NCI-H1105 (cell line): ENCODE measurements around the gene DDIAS.
A peak's percentile ranks its signal among the peaks of the same experiment; 100 is the strongest.
"Not testable (repeated sequence)": the region's sequence is repeated elsewhere in the genome, so short reads cannot be mapped to it uniquely, and the experiment has no call there.

Experiments
- DNase-seq: peaks from one replicate; lab custom pipeline; 2025; lab: John Stamatoyannopoulos, UW

The DDIAS gene

DNA sequence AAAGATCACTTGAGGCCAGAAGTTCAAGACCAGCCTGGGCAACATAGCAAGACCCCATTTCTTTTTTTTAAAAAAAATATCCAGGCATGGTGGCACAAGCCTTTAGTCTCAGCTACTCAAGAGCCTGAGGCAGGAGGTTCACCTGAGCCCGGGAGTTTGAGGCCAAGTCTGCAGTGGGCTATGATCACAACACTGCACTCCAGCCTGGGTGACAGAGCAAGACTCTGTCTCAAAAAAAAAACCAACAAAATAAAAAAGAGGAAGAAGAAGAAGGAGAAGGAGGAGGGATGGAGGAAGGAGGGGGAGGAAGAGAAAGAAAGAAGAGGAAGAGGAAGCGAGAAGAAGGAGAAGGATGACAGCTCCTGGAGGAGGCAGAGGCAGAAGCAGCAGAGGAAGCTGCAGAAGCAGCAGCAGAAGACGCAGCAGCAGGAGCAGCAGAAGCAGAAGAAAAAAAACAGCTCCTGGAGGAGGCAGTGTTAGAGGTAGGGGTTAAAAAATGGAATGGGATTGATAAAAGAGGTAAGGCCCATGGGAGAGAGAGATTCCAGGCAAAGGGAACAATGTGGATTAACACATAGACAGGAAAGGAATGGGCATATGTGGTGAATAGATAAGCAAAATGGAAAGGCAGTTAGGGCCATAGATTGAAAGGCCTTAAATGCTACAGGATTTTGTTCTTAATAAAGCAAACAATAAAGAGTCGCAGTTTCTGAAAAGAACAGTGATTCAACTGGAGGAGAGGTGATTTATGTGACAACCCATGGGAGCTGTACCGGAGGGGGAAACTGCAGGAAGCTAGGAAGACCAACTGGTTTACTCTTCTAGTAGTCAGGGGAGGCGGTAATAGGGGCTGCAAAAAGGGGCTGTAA is 12.2 kb upstream of the DDIAS start:
- no peak for DNase-seq

DNA sequence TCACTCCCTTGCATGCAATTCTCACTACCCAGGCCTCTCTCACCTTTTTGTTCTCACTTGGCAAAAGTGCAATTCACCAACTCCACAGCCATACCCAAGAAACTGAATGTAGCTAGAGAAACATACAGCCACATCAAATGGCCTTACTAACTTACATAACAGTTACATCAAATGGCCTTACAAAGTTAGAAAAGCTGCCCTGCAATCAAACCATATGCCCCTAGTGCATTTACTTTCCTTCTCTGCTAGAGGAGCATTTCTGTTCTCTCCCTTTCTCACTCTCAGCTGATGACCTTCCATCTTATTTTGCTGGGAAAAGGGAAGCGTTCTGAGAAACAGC is 11.6 kb upstream of the DDIAS start:
- DNase-seq: no peak

DNA sequence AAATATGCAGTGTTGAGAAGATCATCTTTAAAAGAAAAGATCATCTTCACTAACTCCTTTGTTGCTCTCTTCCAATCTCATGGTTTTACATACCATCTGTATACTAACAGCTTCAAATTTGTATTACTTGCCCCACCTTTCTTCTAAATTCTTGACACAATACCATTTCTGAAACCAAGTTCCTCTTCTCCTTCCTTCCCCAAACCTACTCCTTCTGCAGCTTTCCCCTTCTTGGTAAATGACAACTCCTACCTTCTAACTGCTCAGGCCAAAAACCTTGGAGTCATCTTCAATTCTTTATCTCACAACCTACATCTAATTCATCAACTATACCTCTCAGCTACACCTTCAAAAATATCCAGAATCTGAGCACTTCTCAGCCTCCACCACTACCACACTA is 10.6 kb upstream of the DDIAS start:
- no peak for DNase-seq

DNA sequence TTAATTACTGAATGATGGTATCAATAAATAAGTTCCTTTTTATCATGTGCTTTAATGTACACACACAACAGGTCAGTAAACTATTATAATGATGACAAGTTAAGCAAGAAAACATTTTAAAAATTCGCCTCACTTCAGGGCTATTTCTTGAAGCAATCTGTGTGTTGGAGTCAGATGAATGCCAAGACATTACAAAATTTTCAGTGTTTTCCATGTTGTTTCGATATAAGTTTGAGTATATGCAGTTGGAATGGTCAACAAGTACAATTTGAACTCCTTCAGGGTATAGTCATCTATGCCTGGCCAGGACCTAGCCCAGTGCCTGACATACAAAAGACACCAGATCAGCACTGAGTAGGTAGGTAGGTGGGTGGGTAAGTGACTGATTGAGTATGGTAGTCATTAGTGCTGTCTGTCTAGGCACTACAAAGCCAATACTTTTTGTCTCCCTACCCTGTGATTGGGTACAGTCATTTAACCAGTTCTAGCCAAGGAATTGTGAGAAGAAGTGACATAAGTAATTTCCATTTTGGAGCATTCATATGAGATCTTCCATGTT is 8.8 kb upstream of the DDIAS start:
- DNase-seq: no peak

DNA sequence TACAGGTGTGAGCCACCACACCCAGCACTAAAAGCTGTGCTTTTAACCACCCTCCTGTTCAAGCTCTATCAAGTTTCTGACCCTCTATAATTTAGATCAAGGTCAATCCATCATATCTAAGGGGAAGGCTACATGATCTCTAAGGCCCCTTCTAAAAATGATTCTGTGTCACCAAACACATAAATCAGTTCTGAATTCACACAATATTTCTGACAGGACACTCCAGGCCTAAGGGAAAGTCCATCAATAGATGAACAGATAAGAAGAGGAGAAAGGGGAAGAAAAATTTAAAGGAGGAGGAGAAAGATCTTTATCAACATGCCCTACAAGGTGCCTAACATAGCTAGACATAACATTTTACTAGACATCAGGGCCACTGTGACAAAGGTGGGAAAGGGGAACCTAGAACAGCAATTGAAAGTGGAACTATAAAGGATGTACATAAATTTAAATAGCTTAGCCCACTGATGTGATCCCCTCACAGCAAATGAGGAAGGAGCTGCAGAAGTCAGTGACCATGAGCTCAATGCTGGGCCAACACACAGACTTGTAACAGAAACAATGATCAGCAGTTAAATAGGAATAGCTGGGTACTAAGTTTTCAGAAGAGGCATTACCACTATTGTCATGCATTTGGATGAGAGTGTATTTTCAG is 6.0 kb upstream of the DDIAS start:
- DNase-seq: no peak

DNA sequence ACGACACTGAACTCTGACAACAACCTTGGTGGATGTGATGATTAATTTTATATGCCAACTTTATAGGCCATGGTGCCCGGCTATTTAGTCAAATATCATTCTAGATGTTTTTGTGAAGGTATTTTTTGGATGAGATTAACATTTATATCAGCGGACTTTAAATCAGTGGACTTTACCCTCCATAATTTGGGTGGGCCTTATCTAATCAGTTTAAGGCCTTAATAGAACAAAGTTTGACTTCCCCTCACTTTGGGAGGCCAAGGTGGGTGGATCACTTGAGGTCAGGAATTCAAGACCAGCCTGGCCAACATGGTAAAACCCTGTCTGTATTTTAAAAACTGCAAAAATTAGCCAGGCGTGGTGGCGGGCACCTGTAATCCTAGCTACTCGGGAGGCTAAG is 5.4 kb upstream of the DDIAS start:
- DNase-seq: no peak

DNA sequence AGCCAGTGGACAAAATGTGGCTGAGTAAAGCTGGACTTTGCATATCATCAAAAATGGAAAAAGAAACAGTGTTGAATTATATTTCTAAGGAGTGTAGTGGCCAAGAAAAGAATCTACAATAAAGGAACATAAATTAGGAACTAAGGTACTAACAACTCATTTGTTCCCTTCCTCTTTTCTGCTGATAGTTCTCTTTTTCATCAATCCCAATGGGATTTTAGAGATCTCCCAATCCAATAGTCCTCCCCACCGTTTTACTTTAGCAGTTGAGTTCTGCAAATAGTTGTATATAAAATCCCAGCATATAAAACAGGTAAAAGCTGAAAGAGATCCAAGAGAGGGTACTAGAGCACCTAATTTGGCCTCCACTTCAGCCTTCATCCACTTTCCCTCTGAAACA is 3.3 kb upstream of the DDIAS start:
- DNase-seq: no peak

DNA sequence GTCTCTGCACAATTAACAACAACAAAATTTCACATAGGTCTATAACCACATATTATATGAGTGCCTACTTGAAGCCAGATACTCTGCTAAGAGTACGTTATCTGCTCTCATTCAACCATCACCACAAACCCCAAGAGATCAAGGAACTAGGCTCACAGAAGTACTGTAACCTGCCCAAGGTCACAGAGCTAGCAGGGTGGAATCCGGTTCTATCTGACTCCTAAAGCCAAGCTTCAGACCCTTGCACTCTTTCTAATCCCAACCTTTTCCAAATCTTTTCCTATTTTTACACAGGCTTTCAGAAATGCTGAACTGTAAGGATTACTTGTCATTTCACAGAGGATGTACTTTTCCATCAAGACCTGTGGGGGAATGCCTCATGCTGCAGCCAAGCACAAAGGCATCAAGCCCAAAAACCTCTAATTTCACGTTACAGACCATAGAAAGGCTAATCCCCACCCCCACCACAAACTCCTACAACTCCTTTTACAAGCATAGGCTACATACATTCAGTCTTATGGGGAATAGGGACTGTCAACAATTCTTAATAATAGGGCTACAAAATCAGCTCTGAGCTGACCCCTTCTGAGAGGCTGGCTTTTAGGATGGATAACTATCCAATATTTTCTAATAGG is 2.2 kb upstream of the DDIAS start:
- no peak for DNase-seq

DNA sequence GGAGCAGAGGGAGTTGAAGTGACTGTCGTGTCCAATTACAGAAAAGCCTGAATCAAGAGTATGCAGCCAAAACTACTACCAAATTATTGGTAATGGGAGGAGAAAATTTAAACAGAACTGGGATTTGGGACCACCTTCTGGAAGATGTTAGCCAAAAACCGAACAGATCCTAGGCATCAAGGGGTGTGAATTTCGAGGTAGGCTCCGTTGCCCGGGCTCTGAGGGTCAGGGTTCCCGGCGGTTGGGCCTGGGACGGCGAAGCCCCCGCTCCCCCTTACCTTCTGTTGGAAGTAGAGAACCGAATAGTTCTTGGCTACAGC is 1.6 kb upstream of the DDIAS start:
- no peak for DNase-seq

DNA sequence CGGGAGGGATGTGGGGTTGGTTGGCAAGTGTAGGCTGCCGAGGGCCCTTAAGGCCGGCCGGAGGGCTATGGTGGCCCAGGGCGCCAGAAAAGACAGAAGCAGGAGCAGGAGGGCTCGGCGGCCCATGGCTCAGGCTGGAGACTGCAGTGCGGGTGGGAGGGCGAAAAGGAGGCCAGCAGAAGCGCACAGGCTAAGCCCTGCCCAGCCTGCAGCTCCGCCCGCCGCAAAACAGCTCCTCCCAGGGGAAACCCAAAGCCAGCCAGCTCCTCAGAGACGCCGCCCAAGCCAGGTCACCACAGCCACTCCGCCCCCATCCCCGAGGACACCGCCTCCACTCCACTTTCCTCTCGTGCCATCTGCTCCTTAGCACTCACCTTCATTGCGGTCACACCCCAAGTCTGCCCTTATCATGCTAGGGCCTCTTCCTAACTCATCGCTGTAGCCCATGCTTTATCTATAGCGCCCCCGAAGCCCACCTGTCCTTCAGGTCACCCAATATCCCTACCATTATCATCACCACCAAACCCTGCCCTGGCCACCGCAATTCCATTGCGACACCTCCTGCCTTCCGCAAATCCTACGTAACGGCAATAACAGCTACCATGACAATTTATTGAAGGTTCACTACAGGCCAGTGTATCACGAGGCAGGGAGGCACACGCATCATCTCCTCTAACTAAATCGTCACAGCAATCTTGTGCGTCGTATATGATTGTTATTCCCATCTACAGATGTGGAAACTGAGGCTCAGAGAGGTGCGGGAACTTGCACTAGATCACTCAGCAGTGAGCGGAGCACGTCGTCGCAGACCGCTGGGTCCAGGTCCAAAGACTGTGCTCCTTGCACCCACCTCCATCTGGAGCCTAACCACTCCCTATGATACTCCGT is 1.0 kb upstream of the DDIAS start, which contains the start of gene PRCP:
Gene PRCP, minus strand, starts transcription at position 154 of the 888 bp plus-strand sequence. Its CDS starts 28 bp downstream, at position 126.
- peak; percentile 93 for DNase-seq

DNA sequence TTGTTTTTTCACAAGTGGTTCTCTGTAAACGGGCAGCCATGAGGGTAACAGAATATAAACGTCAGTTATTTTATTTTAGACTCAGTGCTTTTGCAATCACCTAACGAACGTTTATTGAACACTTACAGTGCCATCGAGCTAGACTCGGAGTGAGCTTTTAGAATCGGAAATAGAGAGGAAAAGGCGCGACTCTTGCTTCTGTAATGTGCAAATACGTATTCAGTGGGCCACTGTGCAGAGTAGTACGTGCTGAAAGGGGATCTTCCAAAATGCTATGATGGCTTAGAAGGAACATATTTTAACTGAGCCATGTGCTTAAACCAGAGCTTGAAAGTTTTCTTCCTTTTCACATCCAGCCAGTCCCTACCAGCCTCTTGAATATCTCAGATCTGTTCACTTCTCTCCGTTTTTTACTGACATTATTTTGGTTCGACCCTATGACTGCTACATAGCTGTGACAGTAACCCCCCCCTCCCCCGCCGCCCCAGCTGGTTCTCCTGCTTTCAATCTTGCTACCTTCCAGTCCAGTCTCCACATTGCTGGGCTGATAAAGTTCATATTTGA is 468 bp downstream of the DDIAS start:
- DNase-seq: no peak

DNA sequence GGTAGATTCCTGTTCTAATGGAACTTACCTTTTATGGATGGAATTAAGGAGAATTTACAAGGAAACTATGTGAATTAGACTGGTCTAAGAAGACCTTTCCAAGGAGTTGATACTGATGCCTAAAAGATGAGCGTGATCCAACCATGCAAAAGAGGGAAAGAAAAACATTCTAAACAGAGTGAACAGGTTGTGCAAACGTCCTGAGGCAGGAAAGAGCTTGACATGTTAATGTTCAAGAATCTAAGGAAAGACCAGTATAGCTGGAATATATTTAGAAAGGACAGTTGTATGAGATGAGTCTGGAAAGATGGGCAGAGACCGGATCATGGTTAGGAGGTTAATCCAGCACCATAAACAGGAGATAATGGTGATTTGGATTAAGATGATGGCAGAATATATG is 1.3 kb downstream of the DDIAS start:
- no peak for DNase-seq

DNA sequence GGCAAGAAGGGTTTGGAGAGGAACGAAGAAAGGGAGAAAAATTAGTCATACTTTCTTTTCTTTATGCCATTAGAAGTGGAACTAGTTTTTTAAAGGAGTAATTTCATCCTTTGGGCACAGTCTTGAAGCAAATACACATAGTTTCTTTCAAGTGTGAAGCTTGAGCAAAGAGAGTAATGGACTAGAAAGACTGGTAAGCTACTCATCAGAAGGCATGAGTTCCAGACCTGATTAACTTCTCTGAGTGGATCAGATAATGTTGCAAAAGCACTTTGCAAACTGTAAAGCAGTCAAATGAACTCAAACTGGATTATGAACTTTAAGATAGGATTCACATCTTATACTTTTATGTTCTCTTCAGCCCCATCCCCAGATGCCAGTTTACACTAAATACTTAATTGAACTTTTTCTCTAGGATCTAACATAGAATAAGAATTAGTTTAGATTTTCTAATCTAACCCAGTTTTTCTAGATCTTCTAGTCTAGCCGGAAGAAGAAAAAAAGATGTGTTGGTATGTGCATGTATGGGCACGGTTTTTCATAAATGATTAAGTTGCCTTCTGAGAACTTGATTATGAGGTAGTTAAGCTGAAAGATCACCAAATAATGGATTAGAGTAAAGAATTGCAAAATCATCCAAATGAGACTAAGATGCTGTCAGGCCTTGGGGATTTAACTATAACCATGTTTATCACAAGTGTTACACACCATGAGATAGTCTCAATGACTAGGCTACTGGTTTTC is 2.5 kb downstream of the DDIAS start:
- no peak for DNase-seq

DNA sequence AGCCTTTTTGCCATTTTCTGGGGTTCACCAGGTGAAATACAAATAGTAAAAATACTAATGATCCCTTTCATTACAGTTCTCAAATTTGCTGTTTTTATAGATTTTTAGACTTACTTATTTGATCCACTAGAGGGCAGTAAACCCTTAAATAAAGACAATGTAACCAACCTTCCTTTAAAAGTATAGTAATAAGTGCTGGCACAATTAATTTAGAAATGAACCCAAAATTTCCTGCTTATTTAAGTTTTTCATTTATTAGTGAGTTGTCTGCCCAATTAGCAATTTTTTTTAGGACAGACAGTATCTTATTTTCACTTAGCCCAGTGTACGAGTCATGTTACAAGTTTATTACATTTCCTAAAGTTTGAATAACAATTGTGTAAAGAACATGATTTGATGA is 4.7 kb downstream of the DDIAS start:
- peak; percentile 44 for DNase-seq

DNA sequence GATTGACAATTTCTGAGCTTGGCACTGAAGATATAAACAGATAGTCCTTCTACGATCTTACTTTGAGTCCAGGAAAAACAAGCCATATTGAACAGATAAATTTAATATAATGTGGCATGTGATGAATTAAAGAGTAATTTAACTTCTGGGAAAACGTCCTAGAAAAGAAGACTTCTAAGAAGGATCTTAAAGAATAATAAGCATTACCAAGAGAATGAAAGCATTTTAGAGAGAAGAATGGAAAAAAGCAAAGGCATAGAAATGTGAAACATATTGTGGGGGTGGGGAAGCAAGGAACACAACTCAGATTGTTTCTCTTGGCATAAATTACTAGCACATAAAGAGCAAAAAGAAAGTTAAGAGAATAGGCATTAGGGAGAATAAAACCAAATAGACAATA is 5.4 kb downstream of the DDIAS start:
- DNase-seq: no peak

DNA sequence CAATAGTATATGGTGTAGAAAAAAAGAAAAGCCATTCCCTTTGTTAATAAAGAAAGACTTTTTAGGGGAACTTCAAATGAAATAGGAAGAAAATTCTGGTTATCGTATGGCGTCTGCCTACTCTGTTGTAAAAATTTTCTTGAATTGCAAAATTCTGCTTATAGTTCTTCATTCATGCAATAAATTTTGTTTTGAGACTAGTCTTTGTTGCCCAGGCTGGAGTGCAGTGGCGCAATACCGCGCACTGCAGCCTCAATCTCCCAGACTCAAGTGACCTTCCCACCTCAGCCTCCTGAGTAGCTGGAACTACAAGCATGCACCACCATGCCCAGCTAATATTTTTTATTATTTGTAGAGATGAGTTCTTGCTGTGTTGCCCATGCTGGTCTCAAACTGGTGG is 5.8 kb downstream of the DDIAS start:
- no peak for DNase-seq

DNA sequence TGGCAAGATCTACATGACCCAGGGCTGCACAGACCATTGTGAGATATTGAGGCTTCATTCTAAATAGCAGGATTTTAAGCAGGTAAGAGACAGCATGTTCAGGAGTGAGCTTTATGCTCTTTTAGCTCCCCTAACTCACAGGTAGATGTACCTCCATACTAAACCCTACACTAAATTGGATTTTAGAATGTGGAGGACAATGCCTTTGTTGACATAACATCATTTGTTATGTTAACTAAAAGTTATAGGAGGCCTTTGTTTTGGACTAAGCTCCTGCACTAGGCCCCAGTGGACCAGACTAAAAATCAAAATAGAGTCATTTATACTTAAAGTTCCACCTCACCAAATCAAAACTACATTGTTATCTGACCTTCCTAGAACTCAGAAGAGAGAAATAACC is 6.8 kb downstream of the DDIAS start:
- no peak for DNase-seq

DNA sequence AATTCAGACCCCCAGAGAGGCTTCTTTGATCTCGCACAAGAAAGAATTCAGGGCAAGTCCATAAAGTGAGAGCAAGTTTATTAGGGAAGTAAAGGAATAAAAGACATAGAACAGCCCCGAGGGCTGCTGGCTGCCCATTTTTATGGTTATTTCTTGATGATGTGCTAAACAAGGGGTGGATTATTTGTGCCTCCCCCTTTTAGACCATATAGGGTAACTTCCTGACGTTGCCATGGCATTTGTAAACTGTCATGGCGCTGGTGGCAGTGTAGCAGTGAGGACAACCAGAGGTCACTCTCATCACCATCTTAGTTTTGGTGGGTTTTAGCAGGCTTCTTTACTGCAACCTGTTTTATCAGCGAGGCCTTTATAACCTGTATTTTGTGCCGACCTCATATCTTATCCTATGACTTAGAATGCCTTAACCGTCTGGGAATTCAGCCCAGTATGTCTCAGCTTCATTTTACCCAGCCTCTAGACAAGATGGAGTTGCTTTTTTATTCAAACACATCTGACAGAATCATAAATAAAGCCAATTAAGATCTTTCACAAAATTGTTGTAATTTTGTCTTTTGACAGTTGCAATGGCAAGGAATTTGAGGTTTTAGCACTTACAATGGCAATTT is 7.6 kb downstream of the DDIAS start:
- DNase-seq: no peak

DNA sequence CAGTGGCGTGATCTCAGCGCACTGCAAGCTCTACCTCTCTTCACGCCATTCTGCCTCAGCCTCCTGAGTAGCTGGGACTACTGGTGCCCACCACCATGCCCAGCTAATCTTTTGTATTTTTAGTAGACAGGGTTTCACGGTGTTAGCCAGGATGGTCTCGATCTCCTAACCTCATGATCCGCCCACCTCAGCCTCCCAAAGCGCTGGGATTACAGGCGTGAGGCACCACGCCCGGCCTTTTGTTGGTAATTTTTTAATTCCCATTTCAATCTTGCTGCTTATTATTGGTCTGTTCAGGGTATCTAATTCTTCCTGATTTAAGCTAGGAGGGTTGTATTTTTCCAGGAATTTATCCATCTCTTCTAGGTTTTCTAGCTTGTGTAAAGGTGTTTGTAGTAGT is 18.2 kb downstream of the DDIAS start:
- not testable (repeated sequence) for DNase-seq

DNA sequence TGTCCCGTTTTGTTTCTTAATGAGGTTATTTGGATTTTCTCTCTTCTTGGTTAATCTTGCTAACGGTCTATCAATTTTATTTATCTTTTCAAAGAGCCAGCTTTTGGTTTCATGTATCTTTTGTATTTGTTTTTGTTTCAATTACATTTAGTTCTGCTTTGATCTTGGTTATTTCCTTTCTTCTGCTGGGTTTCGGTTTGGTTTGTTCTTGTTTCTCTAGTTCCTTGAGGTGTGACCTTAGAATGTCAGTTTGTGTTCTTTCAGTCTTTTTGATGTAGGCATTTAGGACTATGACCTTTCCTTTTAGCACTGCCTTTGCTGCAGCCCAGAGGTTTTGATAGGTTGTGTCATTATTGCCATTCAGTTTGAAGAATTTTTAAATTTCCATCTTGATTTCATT is 18.7 kb downstream of the DDIAS start:
- DNase-seq: not testable (repeated sequence)
